ENCODE measurements around the gene NRIP3.

Gene NRIP3

DNA sequence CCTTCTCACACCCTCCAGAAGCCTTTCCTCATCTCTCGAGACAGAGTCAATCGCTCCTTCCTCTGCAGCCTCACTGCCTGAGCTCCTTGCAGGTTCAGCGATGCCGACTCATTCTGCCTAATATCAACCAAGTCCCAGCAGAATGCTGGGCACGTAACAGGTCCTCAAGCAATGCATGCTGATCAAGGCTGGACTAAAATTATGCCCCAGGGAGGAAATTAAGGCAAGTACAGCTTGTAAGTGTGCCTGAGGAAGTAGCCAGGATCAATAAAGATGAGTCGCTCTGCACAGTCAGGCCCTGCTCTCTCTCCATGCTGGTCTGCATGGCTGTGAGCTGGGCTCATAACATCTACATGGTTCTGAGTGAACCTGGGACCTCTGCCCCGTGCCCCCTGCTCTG lies 25.6 kb upstream of the NRIP3 start:
- no peaks in the 10 kb centered on the region for H3K9me2 ChIP-seq (replicated peaks; ENCODE audit: control insufficient read depth, low read length)
- no peaks in the 10 kb centered on the region for H3K79me2 ChIP-seq (ENCODE audit: control insufficient read depth, low read length)
- H3K4me1 ChIP-seq (ENCODE audit: control insufficient read depth, low read length), result no peaks in the 10 kb centered on the region
- no peak overlapping the region for H3K4me2 ChIP-seq (ENCODE audit: low read length)
- no peaks in the 10 kb centered on the region for H3F3A ChIP-seq (ENCODE audit: control insufficient read depth, insufficient read depth)
- peaks cover 5% of the 10 kb centered on the region; the same call in 1 of the 2 replicates for H3K27me3 ChIP-seq (ENCODE audit: control insufficient read depth, low read length)
- no peak overlapping the region for H3K27ac ChIP-seq (ENCODE audit: low read depth, low read length)
- no peaks in the 10 kb centered on the region for H3K9me3 ChIP-seq (ENCODE audit: control insufficient read depth, insufficient read depth, low read length)
- no peaks in the 10 kb centered on the region for H3K36me3 ChIP-seq (ENCODE audit: control insufficient read depth, low read length)
- H3K4me3 ChIP-seq (ENCODE audit: low read length), result no peak overlapping the region
- no peaks in the 10 kb centered on the region for H4K20me1 ChIP-seq (ENCODE audit: control insufficient read depth, insufficient read depth, low read depth, low read length)
- TF ChIP-seq EZH2phosphoT487 (IDR thresholded peaks at IDR 0.05; ENCODE audit: borderline replicate concordance, low read length), result no peak
- TF ChIP-seq, protein P1, sequence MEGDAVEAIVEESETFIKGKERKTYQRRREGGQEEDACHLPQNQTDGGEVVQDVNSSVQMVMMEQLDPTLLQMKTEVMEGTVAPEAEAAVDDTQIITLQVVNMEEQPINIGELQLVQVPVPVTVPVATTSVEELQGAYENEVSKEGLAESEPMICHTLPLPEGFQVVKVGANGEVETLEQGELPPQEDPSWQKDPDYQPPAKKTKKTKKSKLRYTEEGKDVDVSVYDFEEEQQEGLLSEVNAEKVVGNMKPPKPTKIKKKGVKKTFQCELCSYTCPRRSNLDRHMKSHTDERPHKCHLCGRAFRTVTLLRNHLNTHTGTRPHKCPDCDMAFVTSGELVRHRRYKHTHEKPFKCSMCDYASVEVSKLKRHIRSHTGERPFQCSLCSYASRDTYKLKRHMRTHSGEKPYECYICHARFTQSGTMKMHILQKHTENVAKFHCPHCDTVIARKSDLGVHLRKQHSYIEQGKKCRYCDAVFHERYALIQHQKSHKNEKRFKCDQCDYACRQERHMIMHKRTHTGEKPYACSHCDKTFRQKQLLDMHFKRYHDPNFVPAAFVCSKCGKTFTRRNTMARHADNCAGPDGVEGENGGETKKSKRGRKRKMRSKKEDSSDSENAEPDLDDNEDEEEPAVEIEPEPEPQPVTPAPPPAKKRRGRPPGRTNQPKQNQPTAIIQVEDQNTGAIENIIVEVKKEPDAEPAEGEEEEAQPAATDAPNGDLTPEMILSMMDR (IDR thresholded peaks at IDR 0.05; ENCODE audit: low read depth, low read length, poor library complexity, severe bottlenecking), result no peak

DNA sequence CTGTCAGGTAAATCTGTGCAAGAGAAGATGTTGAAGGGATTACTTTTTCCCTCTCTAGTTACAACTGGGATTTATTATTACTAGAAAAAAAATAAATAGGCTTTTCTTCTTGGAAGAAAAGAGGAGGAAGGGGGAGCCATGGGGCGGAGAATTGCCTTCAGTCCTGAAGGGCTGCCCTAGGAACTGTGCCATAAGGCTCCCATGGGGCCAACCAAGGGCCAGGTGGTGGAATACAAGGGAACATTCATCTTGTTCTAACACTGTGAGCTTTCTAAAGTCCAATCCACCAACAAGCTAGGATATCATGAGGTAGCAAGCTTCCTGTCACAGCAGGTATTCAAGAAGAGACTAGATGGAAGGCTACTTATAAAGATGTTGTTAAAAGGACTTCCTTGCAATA lies 24.8 kb upstream of the NRIP3 start:
- H3F3A ChIP-seq (ENCODE audit: control insufficient read depth, insufficient read depth), result no peaks in the 10 kb centered on the region
- peaks cover 5% of the 10 kb centered on the region; the same call in 1 of the 2 replicates for H3K27me3 ChIP-seq (ENCODE audit: control insufficient read depth, low read length)
- no peaks in the 10 kb centered on the region for H4K20me1 ChIP-seq (ENCODE audit: control insufficient read depth, insufficient read depth, low read depth, low read length)
- no peaks in the 10 kb centered on the region for H3K9me3 ChIP-seq (ENCODE audit: control insufficient read depth, insufficient read depth, low read length)
- H3K4me1 ChIP-seq (ENCODE audit: control insufficient read depth, low read length), result no peaks in the 10 kb centered on the region
- H3K9me2 ChIP-seq (replicated peaks; ENCODE audit: control insufficient read depth, low read length), result no peaks in the 10 kb centered on the region
- no peaks in the 10 kb centered on the region for H3K36me3 ChIP-seq (ENCODE audit: control insufficient read depth, low read length)
- no peak for TF ChIP-seq EZH2phosphoT487 (IDR thresholded peaks at IDR 0.05; ENCODE audit: borderline replicate concordance, low read length)
- TF ChIP-seq, protein P1 (IDR thresholded peaks at IDR 0.05; ENCODE audit: low read depth, low read length, poor library complexity, severe bottlenecking), result no peak
- no peak overlapping the region for H3K27ac ChIP-seq (ENCODE audit: low read depth, low read length)
- no peak overlapping the region for H3K4me3 ChIP-seq (ENCODE audit: low read length)
- H3K4me2 ChIP-seq (ENCODE audit: low read length), result no peak overlapping the region
- no peaks in the 10 kb centered on the region for H3K79me2 ChIP-seq (ENCODE audit: control insufficient read depth, low read length)

DNA sequence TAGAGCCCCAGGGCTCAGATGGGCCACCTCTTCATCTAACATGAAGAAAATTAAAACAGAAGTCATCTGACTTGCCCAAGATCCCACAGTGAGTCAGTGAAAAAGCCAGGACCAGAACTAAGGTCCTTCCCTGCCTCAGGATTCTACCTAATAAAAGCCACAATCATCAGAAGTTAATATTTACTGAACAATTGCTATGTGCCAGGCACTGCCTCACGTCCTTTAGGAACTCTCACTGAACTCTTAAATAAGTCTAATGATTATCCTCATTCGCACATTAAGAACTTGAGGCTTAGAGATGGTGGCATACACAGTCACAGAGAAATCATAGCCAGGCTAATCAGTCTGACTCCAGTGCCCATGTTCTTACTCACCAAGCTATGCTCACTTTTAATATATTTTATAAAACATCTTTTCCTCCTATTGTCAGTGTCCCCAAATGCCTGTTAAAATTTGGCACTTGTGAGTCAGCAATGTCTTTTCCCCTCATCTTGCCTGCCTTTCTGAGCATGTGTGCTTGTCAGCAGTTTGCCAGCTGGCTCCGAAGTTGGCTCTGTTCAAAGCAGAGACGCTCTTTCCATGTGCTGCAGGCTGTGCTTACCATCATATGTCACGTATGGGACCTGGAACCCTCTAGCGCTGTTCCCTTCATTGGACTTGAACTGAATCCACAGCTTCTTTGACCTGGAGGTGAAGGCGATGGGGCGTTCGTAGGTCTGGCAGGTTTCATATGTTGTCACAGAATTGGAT lies 21.5 kb upstream of the NRIP3 start:
- Histone ChIP-seq H3K9me2 (replicated peaks; ENCODE audit: control insufficient read depth, low read length) (no peaks in the 10 kb centered on the region), H4K20me1 (ENCODE audit: control insufficient read depth, insufficient read depth, low read depth, low read length) (no peaks in the 10 kb centered on the region), H3F3A (ENCODE audit: control insufficient read depth, insufficient read depth) (no peaks in the 10 kb centered on the region), H3K79me2 (ENCODE audit: control insufficient read depth, low read length) (no peaks in the 10 kb centered on the region), H3K4me3 (ENCODE audit: low read length) (no peak overlapping the region), H3K4me1 (ENCODE audit: control insufficient read depth, low read length) (no peaks in the 10 kb centered on the region), H3K9me3 (ENCODE audit: control insufficient read depth, insufficient read depth, low read length) (no peaks in the 10 kb centered on the region), H3K4me2 (ENCODE audit: low read length) (no peak overlapping the region), H3K27me3 (ENCODE audit: control insufficient read depth, low read length) (peaks cover 17% of the 10 kb centered on the region), H3K36me3 (ENCODE audit: control insufficient read depth, low read length) (no peaks in the 10 kb centered on the region), H3K27ac (ENCODE audit: low read depth, low read length) (no peak overlapping the region)
- TF ChIP-seq, protein P1 (IDR thresholded peaks at IDR 0.05; ENCODE audit: low read depth, low read length, poor library complexity, severe bottlenecking), result no peak
- no peak for TF ChIP-seq EZH2phosphoT487 (IDR thresholded peaks at IDR 0.05; ENCODE audit: borderline replicate concordance, low read length)

Data from DOHH2 (cell line).